Daoy (cell line): ENCODE data around the gene SLC25A41. TPM values are rescaled to one million over a fixed set of nuclear protein-coding genes. Genes with fewer than 3 reads are reported as not detected.
A peak's percentile ranks its signal among the peaks of the same experiment; 100 is the strongest.
"Not testable (repeated sequence)": the region's sequence is repeated elsewhere in the genome, so short reads cannot be mapped to it uniquely, and the experiment has no call there.

ENCODE experiments used
- DNase-seq: peaks from one replicate; pipeline ENCODE4 v3.0.0-alpha.2; 2015; ENCODE audit warnings: low read depth
- total RNA-seq: library from RNA; depleted of rRNA; stranded (reverse); fragments of >200 nt; shearing (Covaris generic); gene quantifications from 2 replicates; pipeline ENCODE4 v1.2.3, GENCODE V29; 2014

Gene SLC25A41
- total RNA-seq, 1 experiment from 2014 or later: not detected

- no peak for DNase-seq
These were observed 21.5 kb downstream of the SLC25A41 start for GRCh38 chr19:6412061-6412446.

- no peak for DNase-seq
These were observed 24.2 kb downstream of the SLC25A41 start for GRCh38 chr19:6409346-6409745.

DNA sequence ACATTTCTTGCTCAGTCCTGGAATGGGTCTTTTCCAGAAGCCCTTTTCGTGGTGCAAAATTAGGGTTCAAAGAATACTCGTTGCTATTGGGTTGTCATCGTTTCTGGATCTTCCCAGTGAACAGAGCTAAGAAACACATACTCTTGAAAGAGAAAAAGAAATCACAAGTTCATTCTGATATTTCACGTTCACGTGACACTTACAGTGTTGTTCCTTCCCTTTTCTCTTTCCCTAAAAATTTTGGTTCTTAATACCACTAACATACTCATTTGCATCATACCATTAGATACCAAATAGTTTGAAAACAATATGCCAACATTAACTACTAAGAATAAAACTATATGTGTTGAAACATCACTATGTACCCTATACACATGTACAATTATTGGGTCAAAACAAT lies 27.2 kb downstream of the SLC25A41 start:
- no peak for DNase-seq

DNA sequence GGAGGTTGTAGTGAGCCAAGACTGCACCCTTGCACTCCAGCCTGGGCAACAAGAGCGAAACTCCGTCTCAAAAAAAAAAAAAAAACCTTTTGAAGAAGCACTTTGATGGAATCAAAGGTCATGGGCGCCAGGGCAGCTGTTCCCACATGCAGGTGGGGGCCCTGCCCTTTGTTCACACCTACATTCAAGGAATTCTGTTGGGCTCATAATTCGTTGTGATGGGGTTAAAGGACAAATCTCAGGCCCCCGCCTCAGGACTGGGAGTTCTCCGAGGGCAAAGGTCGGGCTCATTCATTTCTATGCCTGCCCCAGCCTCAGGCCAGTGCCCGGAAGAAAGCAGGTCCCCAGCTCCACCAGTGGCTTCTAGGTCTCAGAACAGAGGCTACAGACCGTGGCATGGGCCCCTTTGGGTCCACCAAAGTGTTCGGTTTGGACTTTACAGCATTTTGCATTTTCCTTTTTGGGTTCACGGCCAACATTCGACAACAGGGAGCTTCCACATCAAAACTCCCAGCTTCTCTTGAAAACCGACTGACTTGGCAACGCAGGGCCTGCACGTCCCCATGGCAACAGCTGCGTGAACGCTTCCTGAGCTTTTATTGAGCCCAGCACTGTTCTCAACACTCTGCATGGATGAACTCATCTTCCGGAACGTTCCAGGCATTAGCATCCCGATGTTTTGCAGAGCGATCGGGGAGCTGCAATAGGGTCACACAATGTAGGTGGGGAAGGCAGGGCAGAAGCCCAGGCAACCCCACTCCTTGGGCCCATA lies 30.5 kb downstream of the SLC25A41 start:
- DNase-seq: no peak

DNA sequence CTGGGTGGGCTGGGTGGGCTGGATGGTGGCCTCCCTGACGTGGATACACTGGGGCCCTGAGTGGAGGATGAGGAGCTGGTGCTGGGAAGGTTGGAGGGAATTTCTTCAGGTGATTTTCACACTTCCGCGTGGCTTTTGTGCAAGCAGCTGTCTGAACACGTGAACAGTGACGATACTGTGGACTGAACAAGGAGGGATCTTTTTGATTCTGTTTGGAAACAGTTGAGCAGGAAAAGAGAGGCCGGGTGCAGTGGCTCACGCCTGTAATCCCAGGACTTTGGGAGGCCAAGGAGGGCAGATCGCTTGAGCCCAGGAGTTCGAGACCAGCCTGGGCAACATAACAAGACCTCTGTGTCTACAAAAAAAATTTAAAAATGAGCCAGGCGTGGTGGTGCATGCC lies 31.5 kb downstream of the SLC25A41 start:
- no peak for DNase-seq

GRCh38 chr19:6400062-6400944 lies 33.3 kb downstream of the SLC25A41 start:
- not testable (repeated sequence) for DNase-seq

DNA sequence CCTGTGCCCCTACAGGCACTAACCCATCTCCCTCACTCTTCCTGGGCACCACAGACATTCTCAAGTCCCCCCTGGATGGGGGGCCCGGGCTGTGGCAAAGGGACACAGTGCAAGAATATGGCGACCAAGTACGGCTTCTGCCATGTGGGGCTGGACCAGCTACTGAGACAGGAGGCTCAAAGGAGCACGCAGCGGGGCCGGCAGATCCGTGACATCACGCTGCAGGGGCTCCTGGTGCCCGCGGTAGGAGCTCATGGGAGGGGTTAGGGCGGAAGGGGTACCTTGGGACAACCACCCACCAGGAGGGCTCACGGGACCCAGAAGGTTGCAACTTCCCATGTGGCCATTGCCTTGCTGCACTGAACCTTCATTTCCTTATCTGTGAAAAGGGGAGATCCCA lies 37.3 kb downstream of the SLC25A41 start:
- DNase-seq: no peak

DNA sequence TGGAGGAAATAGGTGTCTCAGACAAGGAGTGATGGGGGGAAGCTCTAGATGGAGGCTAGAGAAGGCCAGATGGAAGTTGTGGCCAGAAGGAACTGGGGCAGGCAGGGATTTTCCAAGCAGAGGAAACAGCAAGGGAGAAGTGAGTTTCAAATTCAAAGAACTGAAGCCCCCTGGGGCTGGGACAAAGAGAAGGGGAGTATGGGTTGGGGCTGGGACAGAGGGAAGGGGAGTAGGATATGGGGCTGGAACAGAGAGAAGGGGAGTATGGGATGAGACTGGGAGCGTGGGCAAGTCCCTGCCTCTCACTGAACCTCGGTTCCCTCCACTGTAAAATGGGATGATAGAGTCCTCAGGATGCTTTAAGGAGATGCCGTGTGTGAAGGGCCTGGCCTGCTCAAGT lies 38.7 kb downstream of the SLC25A41 start:
- no peak for DNase-seq

- DNase-seq: no peak
These were observed 39.6 kb downstream of the SLC25A41 start for GRCh38 chr19:6393983-6394412.

DNA sequence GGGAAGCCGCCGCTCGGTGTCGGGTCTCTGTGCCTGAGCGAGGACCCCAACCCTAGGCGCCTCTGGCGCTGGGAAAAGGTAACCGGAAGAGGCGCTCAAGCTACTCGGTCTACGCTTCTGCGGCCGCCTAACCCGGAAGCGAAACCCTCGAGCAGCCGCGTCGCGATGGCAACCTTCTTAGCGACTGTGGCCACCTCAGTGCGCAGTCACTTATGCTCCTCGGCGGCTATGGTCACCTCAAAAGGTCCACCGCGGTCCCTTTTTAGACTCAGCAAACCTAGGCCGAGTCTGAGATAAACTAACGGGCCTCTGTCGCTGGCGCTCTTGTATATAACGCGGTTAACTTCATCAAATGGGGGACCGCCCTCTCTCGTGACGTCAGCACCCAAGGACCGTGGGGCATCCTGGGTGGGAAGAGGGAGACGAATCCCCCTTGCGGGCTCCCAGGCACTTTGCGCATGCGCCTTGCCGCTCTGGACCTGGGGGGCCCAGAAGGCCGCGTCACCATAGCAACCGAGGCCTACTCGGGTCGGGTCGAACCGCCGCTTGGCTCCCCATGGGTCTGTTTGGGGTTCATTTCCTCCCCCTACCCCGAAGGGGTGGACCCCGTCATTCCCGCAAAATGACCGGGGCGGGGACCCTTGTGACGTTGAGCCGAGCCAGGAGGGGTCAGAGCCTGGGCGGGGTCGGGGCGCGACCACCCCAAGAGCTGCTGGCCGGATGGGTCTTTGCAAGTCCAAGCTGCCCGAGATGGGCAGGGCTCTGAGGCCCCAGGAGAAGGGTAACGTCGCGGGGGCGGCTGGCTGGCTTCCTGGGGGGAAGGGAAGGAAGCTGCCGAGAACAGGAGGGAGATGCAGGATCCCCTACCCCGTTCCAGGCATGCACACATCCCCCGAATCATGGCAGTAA lies 40.2 kb downstream of the SLC25A41 start, which contains the start of gene GTF2F1:
GTF2F1 (minus strand) TSS at position 91 of the 909 bp plus-strand sequence. CDS start 169 bp downstream, outside the sequence.
- DNase-seq: peak; percentile 97

- DNase-seq: no peak
These were observed 41.1 kb downstream of the SLC25A41 start for GRCh38 chr19:6392221-6393073.

DNA sequence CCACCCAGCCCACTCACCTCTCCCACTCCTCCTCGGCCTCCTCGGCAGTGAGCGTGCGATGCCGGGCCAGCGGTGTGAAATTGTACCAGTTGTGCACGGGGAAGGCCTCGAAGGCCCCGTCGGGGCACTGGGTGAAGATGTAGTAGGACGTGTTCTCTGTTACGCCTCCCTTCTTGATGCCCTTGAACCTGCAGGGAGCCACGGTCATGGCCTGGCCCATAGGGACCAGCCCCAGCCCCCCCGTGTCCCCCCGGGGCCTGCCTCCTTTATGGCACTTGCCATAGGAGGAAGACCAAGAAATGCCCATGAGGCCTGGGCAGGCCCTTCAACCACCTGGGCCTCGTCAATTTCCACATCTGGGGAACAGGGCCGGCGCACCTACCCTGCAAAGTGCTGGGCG lies 46.2 kb downstream of the SLC25A41 start:
- no peak for DNase-seq

- no peak for DNase-seq
These were observed 49.2 kb downstream of the SLC25A41 start for GRCh38 chr19:6384381-6384780.

DNA sequence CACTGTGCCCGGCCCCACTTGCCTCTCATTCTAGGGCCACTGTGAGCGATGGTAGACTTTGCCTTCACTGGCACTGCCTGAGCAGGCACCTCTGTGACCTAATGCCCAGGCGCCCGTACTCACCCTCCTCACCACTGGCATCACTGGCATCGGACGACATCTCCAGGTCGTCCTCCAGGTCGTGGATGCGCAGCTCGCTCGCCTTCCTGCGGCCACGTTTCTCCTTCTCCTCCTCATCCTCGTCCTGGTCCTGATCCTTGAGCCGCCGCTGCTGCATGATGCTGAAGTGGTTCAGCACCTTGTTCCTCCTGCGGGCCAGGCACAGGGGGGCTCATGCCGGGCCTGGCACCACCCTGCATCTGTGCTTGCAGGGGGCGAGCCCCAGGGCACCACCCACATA lies 50.4 kb downstream of the SLC25A41 start:
- no peak for DNase-seq

DNA sequence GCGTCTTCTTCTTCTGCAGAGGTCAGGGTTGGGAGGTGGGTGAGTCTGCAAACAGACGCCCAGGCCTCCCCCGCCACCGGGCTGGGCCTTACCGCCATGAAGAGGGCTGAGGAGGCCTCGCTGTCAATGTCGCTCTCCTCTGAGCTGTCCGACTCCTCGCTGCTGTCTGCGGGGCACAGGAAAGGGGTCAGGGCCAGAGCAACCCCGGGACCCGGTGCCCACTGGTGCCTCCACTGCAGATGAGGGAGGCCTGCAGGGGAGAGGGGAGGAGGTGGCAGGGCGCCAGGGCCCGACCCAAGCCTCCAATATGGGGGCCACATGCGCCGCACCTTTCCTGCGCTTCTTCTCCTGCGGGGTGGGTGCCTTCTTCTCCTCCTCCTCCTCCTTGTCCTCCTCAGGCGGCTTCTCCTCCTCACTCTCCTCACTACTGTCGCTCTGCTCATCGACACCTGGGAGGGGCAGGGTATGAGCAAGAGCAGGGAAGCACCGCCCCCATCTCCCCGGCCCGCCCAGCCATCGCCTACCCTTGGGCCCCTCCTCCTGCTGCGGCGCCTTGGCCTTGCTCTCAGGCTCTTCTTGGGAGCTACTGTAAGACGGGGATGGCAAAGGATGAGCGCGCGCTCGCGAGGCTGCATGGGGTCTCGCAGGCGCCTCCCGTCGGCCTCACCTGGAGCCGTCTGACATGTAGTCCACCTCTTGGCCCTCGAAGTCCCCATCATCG lies 52.4 kb downstream of the SLC25A41 start:
- no peak for DNase-seq

DNA sequence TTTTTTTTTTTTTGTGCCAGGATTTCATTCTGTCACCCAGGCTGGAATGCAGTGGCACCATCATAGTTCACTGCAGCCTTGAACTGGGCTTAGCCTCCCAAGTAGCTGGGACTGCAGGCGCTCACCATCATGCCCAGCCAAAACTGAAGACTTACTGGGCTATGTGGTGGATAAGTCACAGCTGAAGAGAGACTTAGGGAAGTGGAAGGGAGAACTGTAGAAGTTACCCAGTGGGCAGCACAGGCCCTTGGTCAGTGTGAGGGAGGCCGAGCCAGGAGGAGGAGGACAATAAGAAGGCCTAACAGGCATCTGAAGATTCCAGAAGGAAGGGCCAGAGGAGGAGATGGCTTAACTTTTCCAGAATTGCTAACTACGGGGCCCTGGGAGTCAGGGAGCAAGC lies 53.8 kb downstream of the SLC25A41 start:
- no peak for DNase-seq

GRCh38 chr19:6378486-6378885 lies 55.1 kb downstream of the SLC25A41 start:
- no peak for DNase-seq

DNA sequence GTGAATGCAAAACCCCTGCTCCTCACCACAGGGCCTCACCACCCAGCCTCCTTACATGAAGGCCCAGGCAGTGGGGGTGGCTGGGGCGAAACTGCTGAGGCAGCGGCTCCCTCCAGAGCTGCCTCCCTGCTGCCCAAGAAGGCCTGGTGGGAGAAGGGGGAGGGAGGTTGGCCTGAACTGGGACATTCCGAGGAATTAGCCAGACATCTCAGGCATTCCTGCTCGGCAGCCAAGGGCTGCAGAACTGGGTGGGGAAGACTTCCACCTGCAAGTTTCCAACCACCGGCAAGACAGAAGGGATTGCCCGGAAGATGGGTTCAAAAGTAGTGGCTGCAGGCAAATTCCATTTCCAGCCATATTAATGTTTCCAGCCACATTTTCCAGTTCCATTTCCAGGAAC lies 55.5 kb downstream of the SLC25A41 start:
- DNase-seq: no peak

- no peak for DNase-seq
These were observed 56.9 kb downstream of the SLC25A41 start for GRCh38 chr19:6376512-6377190.
